ENCODE measurements around the gene PDK2.

Gene PDK2

GRCh38 chr17:50139950-50140885, 45.1 kb downstream of the PDK2 start:
- DNase-seq = peak; percentile 45

GRCh38 chr17:50141026-50141744, 46.0 kb downstream of the PDK2 start:
- no peak for DNase-seq

GRCh38 chr17:50141745-50142110, 46.6 kb downstream of the PDK2 start:
- DNase-seq = no peak

- no peak for DNase-seq
Measured at GRCh38 chr17:50143461-50144176, 48.5 kb downstream of the PDK2 start.

DNA sequence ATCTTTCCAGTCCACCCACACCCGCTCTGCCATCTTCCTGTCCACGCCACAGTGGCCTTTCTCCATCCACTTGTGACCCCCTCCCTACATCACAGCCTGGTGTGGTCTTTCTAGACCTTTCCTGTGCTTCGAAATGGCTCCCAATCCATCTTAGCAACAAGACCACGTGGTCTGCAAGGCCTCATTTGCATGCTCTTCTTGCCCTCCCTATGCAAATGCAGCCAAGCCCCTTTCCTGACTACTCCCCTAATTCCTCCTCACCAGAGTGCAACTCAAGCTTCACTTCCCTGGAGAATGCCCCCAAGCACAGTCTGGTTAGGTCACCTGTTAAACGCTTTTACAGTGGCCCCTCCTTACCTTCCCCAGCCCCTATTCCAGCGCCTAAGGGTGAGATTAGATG, 49.2 kb downstream of the PDK2 start:
- DNase-seq = no peak

- no peak for DNase-seq
Measured at GRCh38 chr17:50144845-50145531, 49.8 kb downstream of the PDK2 start.

DNA sequence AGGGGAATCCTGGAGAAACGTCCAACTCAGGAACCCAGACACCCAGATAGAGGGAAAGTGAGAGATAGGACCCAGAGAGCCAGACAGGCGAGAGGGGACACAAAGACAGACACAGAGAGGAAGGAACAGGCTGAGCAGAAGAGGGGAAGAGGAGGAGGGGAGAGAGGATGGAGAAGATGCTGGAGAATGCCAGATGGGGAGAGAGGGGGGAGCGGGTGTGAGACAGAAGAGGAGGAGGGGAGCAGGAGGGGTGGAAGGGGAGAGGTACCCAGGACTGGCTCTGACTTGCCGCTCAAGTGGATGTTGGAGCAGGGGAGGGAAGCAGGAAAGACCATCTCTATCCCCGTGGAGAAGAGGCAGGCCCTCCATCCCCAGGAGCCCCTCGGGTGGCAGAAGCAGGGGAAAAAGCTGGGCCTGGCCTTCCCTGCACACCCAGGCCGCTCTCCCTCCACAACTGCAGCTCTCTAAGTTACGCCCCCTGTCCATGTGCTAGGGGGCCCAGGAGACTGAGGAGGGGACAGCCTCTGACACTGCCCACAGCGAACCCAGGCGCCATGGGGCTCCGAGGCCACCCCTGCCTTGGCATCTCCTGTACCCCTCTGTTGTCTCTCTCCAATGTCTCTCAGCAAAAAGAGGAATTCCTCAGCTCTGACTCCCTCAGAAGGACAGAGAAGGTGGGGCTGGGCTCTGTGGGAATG, 50.5 kb downstream of the PDK2 start:
- DNase-seq = no peak

GRCh38 chr17:50146230-50146926, 51.2 kb downstream of the PDK2 start:
- DNase-seq = no peak

DNA sequence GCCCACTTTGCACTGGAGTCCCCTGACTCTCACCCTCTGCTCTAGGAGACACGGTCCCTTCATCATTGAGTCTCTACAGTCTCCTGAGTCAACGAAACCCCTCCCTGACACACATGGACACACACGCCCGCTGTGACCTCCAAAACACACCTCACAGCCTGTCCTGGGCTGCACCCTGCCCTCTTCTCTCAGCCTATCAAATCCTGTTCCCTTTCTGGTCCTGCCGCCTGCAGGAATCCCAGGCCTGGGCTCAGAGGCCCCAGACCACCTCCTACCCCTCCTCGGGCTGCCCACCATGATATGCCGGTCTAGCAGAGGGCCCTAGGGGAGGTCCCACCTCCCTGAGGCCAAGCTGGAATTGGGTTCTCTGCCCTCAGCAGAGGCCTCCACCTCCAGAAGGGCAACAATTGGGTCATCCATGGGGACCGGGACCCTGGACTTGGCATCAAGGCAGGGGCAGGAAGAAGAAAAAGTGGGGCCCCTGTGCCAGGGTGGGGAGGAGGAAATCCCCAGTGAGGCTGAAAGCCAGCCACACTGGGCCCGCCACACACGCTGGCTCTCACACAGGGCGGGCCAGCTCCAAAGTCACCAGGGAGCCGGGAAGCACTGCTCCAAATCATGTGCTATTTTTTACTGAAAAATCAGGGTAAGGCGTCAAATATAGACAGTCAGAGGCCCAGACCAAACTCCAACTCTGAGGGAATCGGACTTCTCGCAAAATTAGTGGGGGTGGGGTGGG, 51.9 kb downstream of the PDK2 start:
- no peak for DNase-seq

DNA sequence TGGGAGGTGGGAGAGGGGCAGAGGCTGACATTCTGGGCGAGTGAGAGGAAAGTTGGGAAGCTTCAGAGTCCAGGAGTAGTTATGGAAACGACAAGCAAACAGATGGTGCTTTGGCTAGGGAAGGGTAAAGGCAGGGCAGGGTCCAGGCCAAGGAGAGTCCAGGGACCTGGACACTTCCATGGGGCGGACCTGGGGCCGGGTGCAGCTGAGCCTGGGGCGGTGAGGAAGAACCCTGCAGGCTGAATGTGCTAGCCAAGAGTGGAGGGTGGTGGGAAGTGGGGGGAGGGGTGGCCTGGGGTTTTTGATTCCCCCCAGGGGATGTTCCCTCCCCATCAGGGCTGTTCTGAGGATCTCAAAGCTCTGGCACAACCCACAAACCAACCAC, 52.7 kb downstream of the PDK2 start:
- DNase-seq = no peak

DNA sequence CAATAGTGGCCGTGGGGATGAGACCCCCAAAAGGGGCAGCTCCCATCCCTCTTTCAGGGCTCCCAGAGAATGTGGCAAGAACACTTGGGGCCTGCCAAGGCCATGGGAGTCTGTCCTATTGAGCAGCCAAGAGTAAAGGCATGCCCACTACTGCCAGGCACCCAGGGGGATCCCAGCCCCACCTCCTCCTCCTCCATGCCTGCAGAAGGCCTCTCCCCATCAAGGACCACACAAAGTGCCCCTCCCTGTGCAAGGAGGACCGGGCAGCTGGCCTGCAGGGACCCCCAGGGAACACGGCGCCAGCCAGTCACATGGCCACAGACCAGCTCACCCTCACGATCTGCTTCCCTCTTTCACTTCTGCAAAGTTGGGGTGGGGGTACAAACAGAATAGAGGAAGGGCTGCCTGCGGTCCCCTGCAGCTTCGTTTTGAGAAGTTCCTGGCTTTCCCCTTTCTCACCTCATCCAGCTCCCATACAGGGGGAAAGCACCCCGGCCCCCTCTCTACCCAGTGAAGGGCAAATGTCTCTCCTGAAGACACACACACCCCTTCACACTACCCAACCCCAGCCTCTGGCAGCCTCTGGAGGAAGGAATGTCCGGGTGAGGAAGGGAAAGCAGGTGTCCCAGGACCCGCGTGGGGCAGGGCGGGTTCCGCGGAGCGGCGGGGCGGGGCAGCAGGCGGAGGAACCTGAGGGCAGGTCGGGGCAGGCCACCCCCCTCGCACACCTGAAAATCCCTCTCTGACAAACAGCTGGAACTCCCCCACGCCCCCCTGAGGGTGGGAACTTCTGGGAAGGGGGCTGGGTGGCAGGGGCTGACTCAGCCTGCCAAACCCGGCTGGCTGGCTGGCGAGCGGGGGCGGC, 53.3 kb downstream of the PDK2 start:
- DNase-seq = no peak

- DNase-seq = no peak
Measured at GRCh38 chr17:50149091-50149416, 53.9 kb downstream of the PDK2 start.

DNA sequence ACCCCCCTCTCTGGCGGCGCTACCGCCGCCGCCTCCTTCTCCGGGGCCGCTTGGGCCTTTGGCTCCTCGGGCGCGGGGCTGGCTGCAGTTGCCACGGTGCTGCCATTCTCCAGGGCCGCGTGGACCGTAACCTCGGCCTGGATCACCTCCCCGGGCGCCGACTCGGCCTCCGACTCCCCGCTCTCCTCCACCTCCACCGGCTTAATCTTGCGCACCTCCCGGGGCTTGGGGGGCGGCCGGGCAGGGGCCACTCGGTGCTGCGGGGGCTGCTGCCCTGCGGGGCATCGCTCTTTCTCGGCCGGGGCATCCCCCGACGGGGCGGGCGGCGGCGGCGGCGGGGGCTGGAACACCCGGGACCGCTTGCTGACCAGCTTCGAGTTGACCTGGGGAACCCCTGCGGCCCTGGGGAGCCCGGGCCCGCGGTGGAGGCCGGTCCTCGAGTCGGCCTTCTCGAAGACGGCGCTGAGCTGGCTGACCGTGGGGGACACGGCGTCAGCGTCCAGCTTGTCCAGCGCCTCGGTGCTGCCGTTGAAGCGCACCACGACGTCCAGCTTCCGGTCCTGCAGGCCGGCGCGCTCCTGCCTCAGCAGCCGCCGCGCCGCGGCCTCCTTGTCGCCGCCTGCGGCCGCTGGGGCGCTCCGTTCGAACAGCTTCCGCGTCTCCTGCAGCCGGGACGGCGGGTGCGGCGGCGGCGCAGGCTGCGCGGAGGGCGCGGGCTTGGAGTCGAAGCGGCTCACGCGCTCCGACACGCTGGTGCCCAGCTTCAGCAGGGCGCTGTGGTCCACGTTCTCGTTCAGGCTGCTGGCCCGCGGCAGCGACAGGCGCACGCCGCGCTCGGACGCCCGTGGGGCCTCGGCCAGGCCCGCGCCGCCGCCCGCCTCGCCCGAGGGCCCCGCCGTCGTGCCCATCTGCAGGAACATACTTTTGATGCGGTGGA, 54.5 kb downstream of the PDK2 start:
- no peak for DNase-seq

DNA sequence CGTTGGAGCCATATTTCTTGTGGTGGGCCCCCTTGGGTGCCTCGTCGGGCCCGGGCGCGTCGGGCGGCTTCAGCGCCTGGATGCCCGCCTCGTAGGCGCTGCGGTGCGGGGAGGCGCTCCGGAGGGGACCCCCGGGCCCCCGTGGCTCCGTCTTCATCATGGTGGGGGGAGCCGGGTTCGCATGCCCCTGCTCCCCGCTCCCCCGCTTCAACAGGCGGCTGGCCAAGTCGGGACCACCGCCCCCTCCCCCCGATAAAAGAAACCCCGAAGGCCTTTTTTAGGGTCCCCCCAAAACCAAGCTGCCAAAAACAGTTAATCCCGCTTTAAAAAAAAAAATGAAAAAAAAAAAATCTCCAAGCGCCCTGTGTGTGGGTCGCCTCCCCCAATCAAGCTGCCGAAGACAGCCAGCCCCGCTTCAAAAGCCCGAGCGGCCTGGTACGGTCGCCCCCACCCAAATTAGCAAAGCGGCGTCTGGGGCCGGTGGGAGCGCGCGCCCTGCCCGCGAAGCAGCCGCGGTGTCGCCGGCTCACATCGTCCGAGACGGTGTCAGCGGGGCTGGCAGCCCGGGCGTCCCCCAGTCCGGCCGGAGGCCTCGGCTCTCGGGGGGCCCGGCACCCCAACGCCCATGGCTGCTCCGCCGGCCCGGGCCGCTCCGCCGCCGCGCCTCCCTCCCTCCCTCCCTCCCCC, 55.3 kb downstream of the PDK2 start, which contains the start of gene PPP1R9B:
Gene PPP1R9B (minus strand): TSS at position 324 of the 687 bp plus-strand sequence. CDS start 164 bp downstream, at position 160.
- no peak for DNase-seq

DNA sequence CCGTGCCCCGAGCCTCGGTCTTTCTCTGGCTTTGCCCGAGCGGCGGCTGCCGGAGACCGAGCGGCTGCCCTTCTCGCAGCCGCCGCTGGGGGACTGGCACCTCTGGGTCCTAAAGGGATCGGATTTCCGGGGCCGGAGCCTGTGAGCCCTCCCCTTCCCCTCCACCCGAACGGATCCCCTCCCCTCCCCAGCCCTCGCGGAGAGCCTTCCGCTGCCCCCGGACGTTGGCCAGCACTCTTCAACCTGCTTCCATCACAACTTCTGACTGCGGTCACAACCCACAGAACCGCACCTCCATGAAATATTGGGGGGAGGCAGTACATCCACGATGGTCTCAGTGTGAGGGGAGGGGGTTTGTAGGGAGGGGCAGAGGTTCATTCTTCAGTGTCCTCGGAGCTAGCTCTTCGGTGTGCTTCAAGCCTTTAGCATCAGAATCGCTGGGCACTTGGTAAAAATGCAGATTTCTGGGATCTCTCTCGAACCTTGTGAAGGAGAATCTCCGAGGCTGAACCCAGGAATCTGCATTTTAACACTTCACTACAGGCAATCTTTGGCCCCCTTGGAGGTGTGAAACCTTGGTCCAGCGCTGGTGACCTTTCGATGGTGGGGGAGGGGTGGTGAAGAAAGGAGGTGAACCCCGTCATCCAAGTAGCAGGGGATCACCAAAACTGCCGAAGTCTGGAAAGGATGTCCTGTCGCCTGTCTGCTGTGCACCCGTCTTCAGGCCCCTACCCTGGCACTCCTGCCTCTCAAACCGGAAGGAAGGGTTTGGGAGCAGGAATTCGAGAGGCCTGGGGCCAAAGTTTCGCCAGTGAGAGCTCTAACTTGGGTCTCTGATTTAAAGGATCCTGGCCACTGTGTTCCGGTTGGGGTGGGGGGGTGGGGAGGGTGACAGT, 56.1 kb downstream of the PDK2 start:
- peak; percentile 90 for DNase-seq

DNA sequence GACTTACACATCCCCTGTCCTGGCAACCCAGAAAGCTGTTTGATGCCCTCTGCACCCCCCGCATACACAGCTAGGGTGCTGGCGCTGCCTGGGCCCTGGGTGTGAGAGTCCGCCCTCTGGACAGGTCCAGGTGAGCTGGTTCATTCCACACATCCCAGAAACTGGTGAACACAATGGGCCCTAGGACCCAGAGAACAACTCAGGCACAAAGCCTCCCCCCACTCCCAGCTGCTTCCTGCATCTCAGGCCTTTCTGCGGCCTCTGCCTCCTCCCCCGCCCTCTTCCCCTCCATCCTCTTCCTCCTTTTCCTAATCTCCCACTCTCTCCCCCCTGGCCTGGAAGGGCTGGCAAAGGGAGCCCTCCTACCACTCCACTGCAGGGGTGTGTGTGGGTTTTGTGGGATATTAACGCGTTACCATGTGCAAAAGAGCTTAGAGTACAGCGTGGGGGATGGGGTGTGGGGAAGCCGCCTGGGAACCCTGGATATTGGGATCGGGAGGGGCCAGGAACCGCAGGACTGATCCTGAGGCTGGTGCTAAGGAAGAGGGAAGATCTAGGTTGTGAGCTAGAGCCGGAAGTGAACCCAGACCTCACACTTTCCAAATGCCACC, 56.9 kb downstream of the PDK2 start:
- peak; percentile 69 for DNase-seq

DNA sequence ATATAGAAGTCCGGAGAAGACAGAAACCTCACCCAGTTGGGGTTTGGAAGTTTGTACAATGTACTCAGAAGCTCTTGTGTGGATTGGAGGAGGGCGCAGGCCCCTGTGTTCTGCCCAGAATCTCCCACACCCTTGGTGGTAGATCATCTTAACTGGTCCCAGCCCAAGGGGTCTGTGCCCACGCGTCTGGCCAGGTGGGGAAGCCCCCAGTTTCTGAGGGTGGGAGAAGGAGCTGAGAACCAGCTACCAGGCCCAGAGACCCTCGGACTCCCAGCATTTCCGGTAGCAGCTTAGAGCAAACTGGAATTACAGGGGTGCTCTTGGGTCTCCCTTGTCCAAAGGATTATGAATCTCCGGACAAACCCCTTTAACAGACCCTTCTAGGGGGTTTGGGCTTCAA, 57.6 kb downstream of the PDK2 start:
- DNase-seq = no peak
